Measurements from ENCODE around the gene TADA2A. TPM values are rescaled to one million over a fixed set of nuclear protein-coding genes. Genes with fewer than 3 reads are reported as not detected.

TADA2A gene
- total RNA-seq, 1 experiment from 2014 or later = 11.4 TPM

GRCh38 chr17:37392024-37392590 lies 14.6 kb upstream of the TADA2A start:
- TF ChIP-seq TCF7L2 (IDR thresholded peaks at IDR 0.05; ENCODE audit: low read depth, low read length) = no peak
- TF ChIP-seq, protein P1, sequence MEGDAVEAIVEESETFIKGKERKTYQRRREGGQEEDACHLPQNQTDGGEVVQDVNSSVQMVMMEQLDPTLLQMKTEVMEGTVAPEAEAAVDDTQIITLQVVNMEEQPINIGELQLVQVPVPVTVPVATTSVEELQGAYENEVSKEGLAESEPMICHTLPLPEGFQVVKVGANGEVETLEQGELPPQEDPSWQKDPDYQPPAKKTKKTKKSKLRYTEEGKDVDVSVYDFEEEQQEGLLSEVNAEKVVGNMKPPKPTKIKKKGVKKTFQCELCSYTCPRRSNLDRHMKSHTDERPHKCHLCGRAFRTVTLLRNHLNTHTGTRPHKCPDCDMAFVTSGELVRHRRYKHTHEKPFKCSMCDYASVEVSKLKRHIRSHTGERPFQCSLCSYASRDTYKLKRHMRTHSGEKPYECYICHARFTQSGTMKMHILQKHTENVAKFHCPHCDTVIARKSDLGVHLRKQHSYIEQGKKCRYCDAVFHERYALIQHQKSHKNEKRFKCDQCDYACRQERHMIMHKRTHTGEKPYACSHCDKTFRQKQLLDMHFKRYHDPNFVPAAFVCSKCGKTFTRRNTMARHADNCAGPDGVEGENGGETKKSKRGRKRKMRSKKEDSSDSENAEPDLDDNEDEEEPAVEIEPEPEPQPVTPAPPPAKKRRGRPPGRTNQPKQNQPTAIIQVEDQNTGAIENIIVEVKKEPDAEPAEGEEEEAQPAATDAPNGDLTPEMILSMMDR (IDR thresholded peaks at IDR 0.05) = no peak
- no peaks in the 10 kb centered on the region for H3K27me3 ChIP-seq (ENCODE audit: control insufficient read depth, insufficient read depth, low read length)
- DNase-seq (ENCODE audit: low read depth, low spot score) = no peak
- peaks cover 3% of the 10 kb centered on the region; the same call in 1 of the 2 replicates for H3K4me1 ChIP-seq (ENCODE audit: control insufficient read depth, insufficient read depth, low read length)
- no peak for ATAC-seq
- POLR2A ChIA-PET = no interaction called here
- H3K9me3 ChIP-seq (ENCODE audit: control insufficient read depth, insufficient read depth, low read depth, low read length) = no peaks in the 10 kb centered on the region
- H3K36me3 ChIP-seq (ENCODE audit: control insufficient read depth, insufficient read depth, low read length) = no peaks in the 10 kb centered on the region
- no TSS peak for BruUV-seq (replicated peaks)
- no peak overlapping the region for H3K4me3 ChIP-seq (ENCODE audit: low read depth in 2 of 2, low read length in 2 of 2)
- in situ Hi-C loops (cut with HindIII; ENCODE audit: low pct_unique_long_range_greater_than_20kb, low sequenced_read_pairs) (no loop called here), intact Hi-C loops (cut with micrococcal nuclease; ENCODE audit: unreplicated experiment) (no loop called here)
- CTCF ChIA-PET = no interaction called here
- peak overlapping the region; percentile 17; the same call in 1 of the 2 replicates for H3K27ac ChIP-seq (ENCODE audit: low read length)

GRCh38 chr17:37393352-37393751 lies 13.3 kb upstream of the TADA2A start:
- ChIA-PET CTCF (no interaction called here), POLR2A (no interaction called here)
- intact Hi-C loops (cut with micrococcal nuclease; ENCODE audit: unreplicated experiment) = no loop called here
- Histone ChIP-seq H3K27ac (ENCODE audit: low read length) (no peak overlapping the region), H3K9me3 (ENCODE audit: control insufficient read depth, insufficient read depth, low read depth, low read length) (no peaks in the 10 kb centered on the region), H3K27me3 (ENCODE audit: control insufficient read depth, insufficient read depth, low read length) (no peaks in the 10 kb centered on the region), H3K36me3 (ENCODE audit: control insufficient read depth, insufficient read depth, low read length) (no peaks in the 10 kb centered on the region), H3K4me1 (ENCODE audit: control insufficient read depth, insufficient read depth, low read length) (peaks cover 3% of the 10 kb centered on the region; the same call in 1 of the 2 replicates), H3K4me3 (ENCODE audit: low read depth in 2 of 2, low read length in 2 of 2) (no peak overlapping the region)
- BruUV-seq (replicated peaks) = no TSS peak
- ATAC-seq (no peak), DNase-seq (ENCODE audit: low read depth, low spot score) (no peak)
- no peak for TF ChIP-seq POLR2AphosphoS5 (IDR thresholded peaks at IDR 0.05; ENCODE audit: low read depth, low read length)
- TF ChIP-seq, protein P1 (IDR thresholded peaks at IDR 0.05) = no peak
- no peak for TF ChIP-seq REST (IDR thresholded peaks at IDR 0.05; ENCODE audit: insufficient read depth in 1 of 2, low read depth in 2 of 2, low read length in 1 of 2)
- in situ Hi-C loops (cut with HindIII; ENCODE audit: low pct_unique_long_range_greater_than_20kb, low sequenced_read_pairs) = no loop called here
